ENCODE measurements around the gene FRAS1. TPM values are rescaled to one million over a fixed set of nuclear protein-coding genes. Genes with fewer than 3 reads are reported as not detected.
A peak's percentile ranks its signal among the peaks of the same experiment; 100 is the strongest.

FRAS1 gene
- total RNA-seq, 1 donor from 2014 or later: 163 TPM

GRCh38 chr4:78585633-78586032 is 528.5 kb downstream of the FRAS1 start:
- Mint-ChIP-seq H3K4me1 (ENCODE audit: low read depth) (peaks cover 9% of the 10 kb centered on the region), H3K9me3 (ENCODE audit: low read depth) (no peaks in the 10 kb centered on the region)

GRCh38 chr4:78588894-78589545 is 531.9 kb downstream of the FRAS1 start:
- Mint-ChIP-seq H3K4me3 (ENCODE audit: low read depth) (no peak overlapping the region), H3K27ac (no peak overlapping the region), H3K27me3 (no peaks in the 10 kb centered on the region), H3K4me1 (ENCODE audit: low read depth) (peaks cover 9% of the 10 kb centered on the region), H3K36me3 (ENCODE audit: insufficient read depth) (peaks cover 34% of the 10 kb centered on the region), H3K9me3 (ENCODE audit: low read depth) (no peaks in the 10 kb centered on the region)
- no peak for TF ChIP-seq CTCF (IDR thresholded peaks at IDR 0.05; ENCODE audit: unreplicated experiment)
- DNase-seq (ENCODE audit: low spot score, unreplicated experiment): no peak

More at GRCh38 chr4:78585633-78586032, 528.5 kb downstream of the FRAS1 start:
- TF ChIP-seq CTCF (IDR thresholded peaks at IDR 0.05; ENCODE audit: unreplicated experiment): no peak
- Mint-ChIP-seq H3K27ac (no peak overlapping the region), H3K27me3 (no peaks in the 10 kb centered on the region), H3K36me3 (ENCODE audit: insufficient read depth) (peaks cover 44% of the 10 kb centered on the region), H3K4me3 (ENCODE audit: low read depth) (no peak overlapping the region)
- DNase-seq (ENCODE audit: low spot score, unreplicated experiment): no peak

GRCh38 chr4:78591404-78591803 is 534.3 kb downstream of the FRAS1 start:
- no peak for DNase-seq (ENCODE audit: low spot score, unreplicated experiment)
- Mint-ChIP-seq H3K9me3 (ENCODE audit: low read depth) (no peaks in the 10 kb centered on the region), H3K4me1 (ENCODE audit: low read depth) (peaks cover 10% of the 10 kb centered on the region), H3K4me3 (ENCODE audit: low read depth) (no peak overlapping the region), H3K27me3 (no peaks in the 10 kb centered on the region), H3K36me3 (ENCODE audit: insufficient read depth) (peaks cover 44% of the 10 kb centered on the region), H3K27ac (no peak overlapping the region)
- TF ChIP-seq CTCF (IDR thresholded peaks at IDR 0.05; ENCODE audit: unreplicated experiment): no peak

GRCh38 chr4:78592088-78592783 is 535.1 kb downstream of the FRAS1 start:
- no peak for DNase-seq (ENCODE audit: low spot score, unreplicated experiment)
- peak; percentile 40 for TF ChIP-seq CTCF (IDR thresholded peaks at IDR 0.05; ENCODE audit: unreplicated experiment)
- Mint-ChIP-seq H3K27me3 (no peaks in the 10 kb centered on the region), H3K36me3 (ENCODE audit: insufficient read depth) (peaks cover 43% of the 10 kb centered on the region), H3K4me1 (ENCODE audit: low read depth) (peaks cover 10% of the 10 kb centered on the region), H3K27ac (no peak overlapping the region), H3K4me3 (ENCODE audit: low read depth) (no peak overlapping the region), H3K9me3 (ENCODE audit: low read depth) (no peaks in the 10 kb centered on the region)

Other genes with a start within 250 kb of the FRAS1 start
- gene CNOT6L, start 238.0 kb upstream of the FRAS1 start, total RNA-seq: 39.7 and 42.4 TPM in 2 replicates
- gene MRPL1, start 194.5 kb upstream of the FRAS1 start, total RNA-seq: 25.7 and 32.7 TPM in 2 replicates

All from progenitor cell of endocrine pancreas (in vitro differentiated cells).